HG03571 (cell line): ENCODE measurements around the gene TENT5C.

Source experiments
- ATAC-seq: cut with Tn5 transposase; IDR thresholded peaks from one replicate; pipeline ENCODE4 v1.9.1; 2021; ENCODE audit not compliant: unreplicated experiment

TENT5C gene

DNA sequence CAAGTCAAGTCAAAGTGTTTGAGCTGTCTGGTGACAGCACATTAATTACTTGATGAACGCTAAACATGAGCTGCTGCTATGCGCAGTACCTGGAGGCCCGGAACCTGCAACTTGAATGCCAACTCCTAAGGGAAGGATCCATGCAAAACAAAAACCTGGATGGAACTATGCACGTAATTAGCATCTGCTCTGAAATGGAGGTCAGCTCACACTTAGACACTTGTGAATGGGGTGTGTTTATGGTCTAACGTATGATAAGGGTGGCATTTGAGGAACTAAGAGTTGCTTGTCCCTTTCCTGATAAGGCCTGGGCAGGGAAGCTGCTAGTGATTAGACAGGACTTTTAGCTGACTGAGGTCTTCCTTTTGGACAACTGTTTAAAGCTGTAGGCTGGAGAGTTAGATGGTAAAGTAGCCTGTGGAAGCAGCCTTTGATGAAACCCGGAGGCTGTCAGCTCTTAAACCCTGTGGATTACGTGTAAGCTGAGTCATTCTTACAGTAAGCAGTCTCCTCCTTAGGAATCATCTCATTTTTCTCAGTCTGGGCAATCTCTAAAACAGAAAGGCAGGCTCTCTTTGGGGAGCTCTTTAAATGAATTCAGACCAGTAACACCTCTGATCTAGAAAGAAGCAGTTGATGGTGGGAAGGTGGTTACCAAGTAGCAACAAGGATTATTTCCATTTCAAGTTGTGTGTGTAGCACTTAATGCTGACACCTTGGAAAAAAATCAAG is 6.8 kb downstream of the TENT5C start:
- ATAC-seq, result no peak

DNA sequence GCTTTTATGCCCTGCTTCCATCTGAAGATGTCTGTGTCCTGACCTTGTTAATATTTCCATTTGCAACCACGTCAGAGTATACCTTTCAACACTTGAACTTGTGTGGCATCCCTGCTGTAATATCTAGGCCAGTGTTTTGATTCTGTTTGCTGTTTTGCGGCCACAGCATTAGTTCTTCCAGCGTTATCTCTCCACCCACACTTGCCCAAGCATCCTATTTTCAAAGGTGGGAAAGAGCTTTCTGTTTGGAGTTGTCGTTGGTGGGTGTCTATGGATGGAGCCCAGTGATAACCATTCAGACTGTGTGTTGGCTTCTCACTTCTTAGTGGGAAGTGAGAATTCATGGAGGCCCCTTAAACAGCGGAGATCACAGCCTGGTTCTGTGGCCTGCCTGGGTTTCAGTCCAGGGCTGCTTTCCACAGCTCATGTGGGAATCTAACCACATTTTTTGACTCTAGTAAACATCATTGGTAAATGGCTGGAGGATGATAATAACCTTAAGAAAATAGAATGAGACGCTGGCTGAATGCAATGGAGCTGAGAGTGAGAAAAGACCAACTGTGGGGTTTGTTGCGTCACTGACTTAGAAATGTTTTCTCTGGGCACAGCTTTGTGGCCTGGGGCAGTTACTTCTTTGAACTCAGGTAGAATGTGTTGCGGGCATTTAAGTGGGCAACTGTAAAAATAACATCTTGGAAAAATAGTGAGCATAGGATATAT is 7.6 kb downstream of the TENT5C start:
- ATAC-seq, result no peak

- ATAC-seq, result no peak
Observed at GRCh38 chr1:117613969-117614729, 8.3 kb downstream of the TENT5C start.

DNA sequence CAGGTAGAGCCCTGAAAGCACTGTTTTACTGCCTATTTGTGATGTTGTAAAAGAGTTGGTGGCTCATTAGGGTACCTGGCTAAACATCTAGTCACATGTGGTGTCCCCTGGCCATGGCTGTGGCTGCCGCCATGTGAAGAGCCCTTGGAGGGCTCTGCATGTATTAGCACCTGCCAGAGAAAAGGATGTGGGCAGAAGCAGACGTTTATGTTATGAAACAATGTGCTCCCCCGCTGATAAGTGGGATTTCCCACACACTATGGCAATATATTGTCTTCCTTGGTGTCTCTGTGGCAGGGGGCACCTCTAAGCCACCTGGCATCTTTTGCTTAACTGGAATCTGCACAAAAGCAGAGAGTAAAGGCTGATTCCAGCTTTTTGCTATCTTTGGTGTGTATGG is 9.6 kb downstream of the TENT5C start:
- no peak for ATAC-seq

DNA sequence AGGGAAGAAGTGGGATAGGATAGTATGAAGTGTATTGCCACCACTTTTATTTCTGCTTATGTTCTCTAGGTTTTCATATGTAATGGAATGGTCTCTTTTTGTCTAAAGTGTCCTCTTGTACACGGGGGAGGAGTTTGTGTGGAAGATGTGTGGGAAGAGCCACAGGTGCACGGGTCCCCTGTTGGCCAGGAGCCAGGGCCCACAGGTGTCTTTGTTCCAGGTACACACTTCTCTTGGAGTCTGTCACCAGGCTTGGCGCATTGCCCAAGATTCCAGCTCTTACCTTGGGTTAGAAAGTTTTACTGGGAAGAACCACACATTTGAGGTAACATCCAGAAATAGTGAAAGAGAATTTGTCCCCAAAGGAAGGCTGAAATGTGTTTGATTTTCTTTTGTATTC is 10.5 kb downstream of the TENT5C start:
- no peak for ATAC-seq

DNA sequence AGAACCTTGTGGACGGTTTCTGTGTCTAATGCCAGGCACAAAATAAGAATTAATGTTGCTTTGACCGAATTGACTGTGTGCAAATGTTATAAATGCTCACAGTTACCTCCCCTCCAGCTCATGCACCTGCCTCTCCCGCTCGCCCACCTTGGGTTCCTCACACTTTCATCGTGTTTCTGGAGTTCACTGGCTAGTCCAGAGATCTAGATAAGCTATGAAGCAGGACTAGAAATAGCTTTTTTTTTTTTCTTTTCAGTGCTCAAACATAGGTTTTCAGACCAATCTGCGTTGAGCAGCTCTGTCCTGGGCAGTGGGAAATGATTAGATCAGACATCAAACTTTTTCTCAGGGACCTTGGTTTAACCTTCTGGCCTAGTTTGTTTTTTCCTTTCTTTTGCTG is 11.1 kb downstream of the TENT5C start:
- ATAC-seq, result no peak

DNA sequence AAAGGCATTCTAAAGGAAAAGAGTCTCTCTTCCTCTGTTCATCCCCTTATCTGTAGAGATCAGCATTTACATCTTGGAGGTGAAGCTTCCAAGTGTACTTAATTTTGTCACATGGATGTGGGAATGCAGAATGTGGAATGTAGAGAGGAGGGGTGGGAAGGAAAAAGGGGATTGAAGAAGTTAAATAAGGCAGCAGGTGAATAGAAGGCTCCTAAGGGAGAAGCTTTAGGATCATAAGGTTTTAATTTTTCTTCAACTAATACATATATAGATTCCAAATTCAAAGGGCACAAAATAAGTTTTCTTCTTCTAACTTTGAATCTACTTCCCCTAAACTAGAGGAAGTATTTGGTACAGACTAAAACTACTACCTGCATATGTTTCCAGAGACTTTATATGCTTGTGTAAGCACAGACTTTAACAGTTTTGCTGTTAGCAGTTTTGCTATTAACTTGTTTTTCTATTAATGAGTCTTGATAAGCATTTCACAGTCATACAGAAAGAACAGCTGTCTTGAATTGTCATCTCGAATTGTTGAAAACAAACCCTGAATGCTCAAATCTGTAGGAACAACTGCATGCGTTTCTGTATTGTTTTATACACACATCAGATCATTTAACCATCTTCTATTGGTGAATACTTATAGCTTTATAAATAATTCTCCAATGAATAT is 12.7 kb downstream of the TENT5C start:
- ATAC-seq, result no peak

GRCh38 chr1:117620440-117620839 is 14.6 kb downstream of the TENT5C start:
- ATAC-seq, result no peak

DNA sequence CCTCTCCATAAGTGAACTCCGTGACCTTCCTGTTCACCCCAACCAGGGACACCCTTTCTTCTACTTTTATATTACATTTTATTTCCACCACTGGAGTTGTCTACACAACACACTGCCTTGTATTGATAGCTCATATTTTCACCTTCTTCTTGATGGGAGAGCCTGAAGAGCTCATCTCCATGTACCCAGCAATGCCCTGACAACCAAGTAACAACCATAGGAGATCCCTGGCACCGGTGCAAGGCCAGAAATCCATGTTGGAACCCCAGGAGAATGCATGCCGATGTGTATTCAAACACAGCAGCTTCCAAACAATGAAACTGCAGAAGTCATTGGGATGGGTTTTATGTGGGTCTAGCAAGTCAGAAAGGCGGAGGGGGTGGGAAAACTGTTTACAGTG is 15.5 kb downstream of the TENT5C start:
- no peak for ATAC-seq

- ATAC-seq, result no peak
Observed at GRCh38 chr1:117622726-117623125, 16.9 kb downstream of the TENT5C start.

GRCh38 chr1:117623141-117623540 is 17.3 kb downstream of the TENT5C start:
- no peak for ATAC-seq

- ATAC-seq, result no peak
Observed at GRCh38 chr1:117623698-117624097, 17.9 kb downstream of the TENT5C start.

DNA sequence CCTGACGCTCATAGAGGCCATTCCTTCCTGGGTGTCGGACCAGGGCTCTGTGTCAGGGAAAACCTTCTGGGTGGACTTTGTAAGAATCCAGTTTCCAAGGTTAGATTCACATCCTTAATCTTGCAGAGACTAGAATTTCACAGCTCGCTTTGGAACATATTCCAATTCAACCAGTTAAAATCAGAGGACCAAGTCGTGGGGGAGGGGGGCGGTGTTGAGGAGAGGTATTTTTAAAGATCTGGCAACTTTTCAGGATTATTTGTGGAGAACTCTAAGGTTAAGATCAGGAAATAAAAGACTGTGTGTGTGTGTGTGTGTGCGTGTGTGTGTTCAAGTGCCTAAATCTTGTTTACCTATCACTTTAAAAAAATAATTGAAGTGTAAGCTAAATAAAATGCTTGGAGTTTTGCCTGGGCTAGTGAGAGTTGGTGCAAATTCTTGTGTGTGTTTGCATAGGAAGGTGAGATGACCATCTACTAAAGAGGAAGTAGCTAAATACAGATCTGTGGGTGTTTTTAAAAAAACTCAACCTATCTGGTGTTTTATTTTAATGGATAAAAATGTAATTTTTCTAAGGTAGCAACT is 21.8 kb downstream of the TENT5C start:
- ATAC-seq, result no peak

DNA sequence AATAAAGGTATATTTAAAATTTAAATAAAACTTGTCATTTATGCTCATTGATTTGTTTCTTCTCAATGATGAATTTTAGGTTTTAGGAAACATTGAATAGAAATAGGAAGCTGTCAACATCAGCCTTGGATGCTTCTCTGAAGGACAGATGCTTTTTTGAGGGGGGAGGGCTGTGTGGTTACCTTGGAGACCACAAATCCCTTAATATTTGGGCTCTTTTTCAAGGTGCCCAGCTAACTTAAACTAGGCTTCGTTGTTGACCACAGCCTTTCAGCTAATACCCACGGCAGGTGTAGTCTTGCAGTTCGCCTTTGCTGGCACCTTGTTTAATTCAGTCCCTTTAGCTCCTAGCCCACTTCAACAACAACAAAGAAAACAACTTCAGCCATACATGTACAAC is 22.5 kb downstream of the TENT5C start:
- no peak for ATAC-seq

- ATAC-seq, result no peak
Observed at GRCh38 chr1:117629625-117630422, 24.0 kb downstream of the TENT5C start.

GRCh38 chr1:117630423-117630998 is 24.7 kb downstream of the TENT5C start:
- ATAC-seq, result no peak

DNA sequence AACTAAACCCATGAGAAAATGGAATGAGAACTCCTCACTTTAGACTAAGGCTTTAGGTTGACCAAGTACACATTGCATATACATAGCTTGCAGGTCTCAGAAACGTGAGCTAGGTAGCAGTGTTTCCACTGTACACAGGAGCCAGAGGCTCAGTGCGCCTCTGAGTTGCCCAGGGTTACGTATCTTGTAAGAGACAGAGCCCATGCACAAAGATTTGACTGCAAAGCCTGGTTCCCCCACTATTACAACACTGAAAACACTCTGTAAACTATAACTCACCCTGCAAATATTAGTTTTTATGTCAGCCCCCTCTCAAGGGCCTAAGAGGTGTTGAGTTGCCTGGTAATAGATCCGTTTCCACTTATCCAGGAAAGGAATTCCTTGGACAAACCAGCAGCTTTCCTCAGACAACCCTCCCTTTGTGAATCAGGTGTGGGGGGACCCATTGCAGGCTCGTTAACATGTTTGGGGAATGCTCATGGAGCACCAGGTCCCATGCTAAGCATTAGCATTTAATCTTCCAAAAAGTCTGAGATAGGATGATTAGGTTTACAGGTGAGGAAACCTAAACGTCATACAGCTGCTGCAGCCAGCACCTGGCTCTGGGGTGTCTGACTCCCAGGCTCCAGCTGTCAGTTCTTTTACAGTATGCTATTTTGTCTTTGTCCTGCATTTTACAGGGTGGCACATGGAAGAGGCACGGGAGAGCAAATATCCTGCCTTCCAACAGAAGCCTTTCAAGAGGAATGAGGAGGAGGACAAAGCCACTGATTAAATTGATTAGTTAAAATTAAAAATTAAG is 25.7 kb downstream of the TENT5C start:
- no peak for ATAC-seq

DNA sequence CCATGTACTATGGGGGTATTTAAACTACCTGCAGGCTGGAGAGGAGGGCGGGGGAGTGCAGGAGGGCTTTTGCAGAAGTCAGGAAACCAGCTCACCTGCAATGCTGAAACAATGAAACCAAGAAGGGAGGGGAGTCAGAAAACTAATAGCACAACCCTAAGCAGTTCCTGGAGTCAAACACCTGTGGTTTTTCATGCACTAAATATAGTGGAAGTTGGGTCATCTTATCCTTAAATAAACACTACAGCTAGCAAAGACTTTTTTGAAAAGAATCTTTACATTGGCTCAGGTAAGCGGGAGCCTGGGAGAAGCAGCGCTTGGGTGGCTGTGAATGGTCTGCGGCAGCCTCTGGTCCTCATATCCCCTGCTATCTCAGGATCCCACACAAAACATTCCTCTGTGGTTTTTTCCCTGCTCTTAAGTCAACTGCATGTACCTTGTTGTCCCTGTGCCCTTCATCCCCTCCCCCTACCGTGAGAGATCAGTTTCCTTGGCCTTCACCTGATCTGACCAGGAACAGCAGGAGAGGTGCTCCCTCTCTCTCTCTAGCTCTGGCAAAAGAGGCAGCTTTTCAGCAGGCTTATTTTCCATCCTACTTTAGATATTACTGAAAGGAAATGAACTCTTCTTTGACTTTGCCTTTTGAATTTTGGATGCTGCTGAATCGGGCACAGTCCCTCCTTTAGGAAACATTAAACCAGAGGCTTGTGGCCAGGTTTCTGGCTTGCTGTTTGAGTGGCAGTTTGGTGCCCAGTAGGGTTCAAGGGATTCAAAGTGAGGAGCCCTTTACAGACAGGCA is 26.6 kb downstream of the TENT5C start:
- no peak for ATAC-seq

GRCh38 chr1:117633068-117633345 is 27.2 kb downstream of the TENT5C start:
- ATAC-seq, result no peak
